GM18867 (cell line): ENCODE measurements around the gene CLTCL1.
"Not testable (repeated sequence)": the region's sequence is repeated elsewhere in the genome, so short reads cannot be mapped to it uniquely, and the experiment has no call there.

Experiments
- ATAC-seq: cut with Tn5 transposase; IDR thresholded peaks from one replicate; pipeline ENCODE4 v1.9.1; 2021; ENCODE audit warnings: mild to moderate bottlenecking, moderate library complexity; ENCODE audit not compliant: unreplicated experiment

The CLTCL1 gene

DNA sequence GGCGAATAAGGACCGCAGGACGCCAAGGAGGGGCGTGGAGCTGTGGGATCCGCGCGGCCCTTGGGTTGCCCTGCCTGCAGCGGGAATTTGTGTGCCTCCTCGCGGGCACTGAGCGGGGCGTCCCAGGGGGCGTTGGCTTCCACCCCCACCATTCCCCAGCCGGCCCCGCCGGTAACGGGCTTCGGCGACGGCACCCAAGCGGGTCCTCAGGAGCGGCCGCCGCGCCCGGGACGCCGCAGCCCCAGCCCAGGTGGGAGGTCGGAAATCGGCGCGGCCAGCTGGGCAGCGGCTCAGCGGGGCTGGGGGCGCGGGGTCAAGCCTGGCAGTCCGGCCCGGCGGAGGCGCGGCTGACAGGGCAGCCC is 320 bp downstream of the CLTCL1 start:
- ATAC-seq: peak; percentile 35

DNA sequence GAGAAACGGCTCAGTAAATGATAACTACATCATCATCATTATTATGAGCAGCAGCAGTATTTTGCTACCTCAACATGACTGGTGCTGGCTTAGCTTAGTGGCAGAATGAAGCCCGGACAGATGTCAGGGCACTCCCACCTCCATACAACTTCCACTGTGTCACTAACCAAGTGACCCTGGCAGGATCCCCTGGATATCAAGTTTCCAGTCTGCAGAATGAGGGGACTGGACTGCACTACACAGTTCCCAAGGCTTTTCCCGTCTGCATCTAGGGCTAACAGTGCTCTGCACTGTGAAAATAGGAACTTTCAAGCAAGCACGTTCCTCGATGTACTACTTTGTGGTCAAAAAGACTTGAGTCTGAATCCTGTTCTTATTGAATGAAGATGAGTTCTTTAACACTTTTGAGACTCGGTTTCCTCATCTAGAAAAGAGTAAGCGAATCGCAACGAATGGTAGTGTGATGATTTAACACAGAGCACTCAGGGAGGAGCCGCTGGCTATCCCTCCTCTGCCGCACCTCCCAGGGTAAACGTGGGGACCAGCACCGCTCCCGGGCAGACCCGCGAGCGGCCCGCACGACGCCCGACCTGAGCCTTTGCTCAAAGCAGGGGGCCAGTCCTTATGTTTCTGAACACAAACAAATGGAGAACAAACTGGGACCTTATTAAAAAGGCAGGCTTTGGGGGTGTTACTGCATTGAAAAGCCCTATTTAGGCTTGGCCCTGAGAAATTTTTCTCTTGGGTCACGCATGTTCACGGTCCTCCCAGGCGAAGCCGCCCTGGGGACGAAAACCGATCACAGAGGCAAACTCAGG is 910 bp downstream of the CLTCL1 start:
- ATAC-seq: no peak

DNA sequence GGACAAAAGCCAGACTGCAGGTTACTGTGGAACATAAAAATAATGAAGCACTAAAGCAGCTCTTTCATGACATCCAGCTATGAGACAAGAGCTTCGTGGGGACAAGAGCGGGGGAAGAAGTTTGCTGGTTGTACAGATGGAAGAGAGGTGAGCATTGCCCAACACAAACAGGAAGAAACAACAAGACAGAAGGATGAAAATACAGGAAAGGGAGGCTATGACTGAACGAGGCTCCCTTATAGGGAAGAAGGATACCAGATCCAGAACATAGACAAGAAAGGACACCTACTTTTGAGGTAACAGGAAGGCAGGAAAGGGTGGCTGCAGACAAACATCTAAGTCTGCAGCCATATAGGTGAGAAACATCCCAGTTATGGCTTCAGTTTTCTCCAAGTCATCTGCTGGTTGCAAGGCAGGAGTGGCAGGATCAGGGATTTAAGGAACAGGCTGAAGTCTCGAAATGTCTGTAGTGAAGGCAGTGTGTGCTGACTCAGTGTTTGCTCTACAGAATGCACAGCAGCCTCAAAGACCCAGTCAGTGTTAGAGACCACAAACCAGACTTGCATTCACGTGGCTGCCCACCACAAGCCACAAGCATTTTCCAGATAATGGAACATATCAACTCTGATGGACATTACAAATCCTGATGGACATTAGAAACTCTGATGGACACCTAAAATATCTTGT is 1.9 kb downstream of the CLTCL1 start:
- ATAC-seq: no peak

DNA sequence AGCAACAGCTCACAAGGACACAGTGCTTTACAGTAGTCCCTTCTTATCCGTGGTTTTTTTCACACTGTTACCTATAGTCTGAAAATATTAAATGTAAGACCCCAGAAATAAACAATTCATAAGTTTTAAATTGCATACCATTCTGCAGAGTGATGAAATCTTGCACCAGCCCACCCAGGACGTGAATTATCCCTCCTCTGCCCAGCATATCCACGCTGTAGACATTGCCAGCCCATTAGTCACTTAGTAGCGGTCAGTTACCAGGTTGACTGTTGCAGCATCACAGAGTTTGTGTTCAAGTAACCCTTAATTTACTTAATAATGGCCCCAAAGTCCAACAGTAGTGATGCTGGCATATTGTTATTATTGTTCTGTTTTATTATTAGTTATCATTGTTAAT is 3.6 kb downstream of the CLTCL1 start:
- ATAC-seq: no peak

GRCh38 chr22:19287076-19287707 is 4.3 kb downstream of the CLTCL1 start:
- no peak for ATAC-seq

DNA sequence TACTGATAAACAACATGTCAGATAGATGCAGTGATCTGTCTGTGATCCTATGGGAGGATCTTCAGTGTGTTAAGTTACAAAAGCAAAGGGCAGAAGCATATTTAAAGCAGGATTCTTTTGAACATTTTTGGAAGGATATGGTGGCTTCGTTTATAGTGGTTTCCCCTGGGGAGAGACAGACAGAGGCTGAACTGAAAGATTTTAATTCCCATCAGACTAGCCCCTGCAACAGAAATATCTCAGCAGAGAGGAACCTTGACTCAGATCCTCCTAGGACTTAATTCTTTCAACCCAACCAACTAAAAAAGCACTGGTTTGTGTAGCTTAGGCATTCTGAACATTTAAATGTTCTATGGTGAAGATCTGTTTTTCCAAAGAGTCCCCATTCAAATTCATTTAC is 5.7 kb downstream of the CLTCL1 start:
- ATAC-seq: no peak

GRCh38 chr22:19279143-19279542 is 12.4 kb downstream of the CLTCL1 start:
- ATAC-seq: not testable (repeated sequence)

- no peak for ATAC-seq
Observed at GRCh38 chr22:19277785-19278184, 13.7 kb downstream of the CLTCL1 start.

DNA sequence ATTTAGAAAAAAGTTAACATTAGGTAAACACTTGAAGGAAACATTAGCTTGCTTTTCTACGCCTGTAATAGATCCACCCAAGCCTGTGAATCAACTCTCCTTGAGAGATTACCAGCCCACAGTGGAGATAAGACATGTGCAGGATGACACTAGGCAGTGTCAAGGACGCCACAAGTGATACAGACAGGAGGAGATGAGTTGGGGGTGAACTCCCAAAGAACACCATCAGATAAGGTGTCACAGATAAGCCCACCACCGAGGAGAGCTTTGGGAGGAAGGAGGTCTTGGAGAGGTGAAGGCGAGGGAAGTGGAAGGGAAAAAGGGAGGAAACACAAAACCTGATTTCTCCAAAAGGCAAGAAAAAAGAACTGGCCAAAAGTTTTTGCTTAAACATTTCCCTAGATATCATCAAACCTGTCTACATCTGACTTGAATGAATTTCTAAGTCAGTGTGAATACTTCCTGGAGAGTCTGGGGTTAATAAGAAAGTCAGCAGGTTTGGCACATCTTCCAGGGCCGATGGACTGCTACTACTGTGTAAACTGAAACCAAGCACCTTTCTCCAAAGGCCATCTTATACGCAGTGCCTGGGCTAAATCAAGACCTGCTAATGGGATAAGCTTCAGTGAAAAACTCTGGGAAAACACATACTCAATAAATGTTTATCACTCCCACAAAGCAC is 15.5 kb downstream of the CLTCL1 start:
- no peak for ATAC-seq

- no peak for ATAC-seq
Observed at GRCh38 chr22:19275513-19275912, 16.0 kb downstream of the CLTCL1 start.

- ATAC-seq: no peak
Observed at GRCh38 chr22:19275104-19275503, 16.4 kb downstream of the CLTCL1 start.

DNA sequence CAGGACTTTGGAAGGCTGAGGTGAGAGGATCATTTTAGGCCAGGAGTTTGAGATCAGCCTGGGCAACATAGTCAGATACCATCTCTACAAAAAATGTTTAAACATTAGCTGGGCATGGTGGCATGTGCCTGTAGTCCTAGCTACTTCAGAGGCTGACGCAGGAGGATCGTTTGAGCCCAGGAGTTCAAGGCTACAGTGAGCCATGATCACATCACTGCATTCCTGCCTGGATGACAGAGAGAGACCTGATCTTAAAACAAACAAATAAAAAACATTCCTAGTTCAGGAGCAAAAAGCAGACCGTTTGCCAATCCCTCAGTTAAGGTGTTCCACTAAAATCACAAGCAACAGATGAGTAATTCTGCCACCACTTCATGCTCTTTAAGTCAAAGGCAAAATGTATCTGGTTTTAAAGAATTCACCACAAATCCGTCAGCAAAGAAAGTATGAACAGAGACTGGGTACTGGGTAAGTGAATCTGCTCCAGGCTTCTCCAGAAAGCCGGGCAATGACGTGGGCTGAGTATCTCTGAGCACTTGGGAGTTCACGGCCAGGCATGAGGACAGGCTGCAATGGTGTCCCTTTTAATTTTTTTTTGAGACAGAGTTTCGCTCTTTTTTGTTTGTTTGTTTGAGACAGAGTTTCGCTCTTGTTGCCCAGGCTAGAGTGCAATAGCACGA is 19.5 kb downstream of the CLTCL1 start:
- ATAC-seq: no peak

- ATAC-seq: no peak
Observed at GRCh38 chr22:19271273-19271855, 20.2 kb downstream of the CLTCL1 start.

DNA sequence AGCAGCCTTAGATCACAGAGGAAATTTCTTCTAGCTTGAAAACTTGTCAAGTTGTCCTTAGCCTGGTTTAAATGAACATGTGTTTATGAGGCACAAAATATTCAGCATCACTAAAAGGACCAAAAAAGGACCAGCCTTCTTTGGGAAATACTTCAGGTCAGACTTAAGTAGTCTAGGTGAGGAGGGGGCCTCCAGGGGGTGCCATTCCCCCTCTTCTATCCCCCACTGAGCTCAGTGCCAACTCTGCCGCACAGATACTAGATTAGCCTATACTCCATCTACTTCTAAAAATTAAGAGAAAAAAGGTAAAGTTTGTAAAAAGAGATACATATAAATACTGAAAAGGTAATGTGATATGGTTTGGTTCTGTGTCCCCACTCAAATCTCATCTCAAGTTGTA is 20.6 kb downstream of the CLTCL1 start:
- no peak for ATAC-seq

GRCh38 chr22:19266547-19267086 is 24.9 kb downstream of the CLTCL1 start:
- ATAC-seq: no peak

DNA sequence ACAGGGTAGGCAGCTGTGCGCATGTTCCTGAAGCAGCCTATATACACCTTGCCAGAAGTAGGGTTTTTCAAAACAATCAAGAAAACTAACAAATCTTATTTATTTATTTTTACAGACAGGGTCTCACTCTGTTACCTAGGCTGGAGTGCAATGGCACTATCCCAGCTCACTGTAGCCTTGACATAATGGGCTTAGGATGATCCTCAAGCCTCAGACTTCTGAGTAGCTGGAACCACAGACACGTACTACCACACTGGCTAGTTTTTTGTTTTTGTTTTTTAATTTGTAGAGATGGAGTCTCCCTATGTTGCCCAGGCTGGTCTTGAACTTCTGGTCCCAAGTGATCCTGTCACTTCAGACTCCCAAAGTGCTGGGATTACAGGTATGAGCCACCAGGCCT is 25.7 kb downstream of the CLTCL1 start:
- no peak for ATAC-seq

- ATAC-seq: no peak
Observed at GRCh38 chr22:19260804-19261203, 30.7 kb downstream of the CLTCL1 start.

GRCh38 chr22:19260194-19260593 is 31.3 kb downstream of the CLTCL1 start:
- no peak for ATAC-seq

- ATAC-seq: not testable (repeated sequence)
Observed at GRCh38 chr22:19258968-19259288, 32.6 kb downstream of the CLTCL1 start.

DNA sequence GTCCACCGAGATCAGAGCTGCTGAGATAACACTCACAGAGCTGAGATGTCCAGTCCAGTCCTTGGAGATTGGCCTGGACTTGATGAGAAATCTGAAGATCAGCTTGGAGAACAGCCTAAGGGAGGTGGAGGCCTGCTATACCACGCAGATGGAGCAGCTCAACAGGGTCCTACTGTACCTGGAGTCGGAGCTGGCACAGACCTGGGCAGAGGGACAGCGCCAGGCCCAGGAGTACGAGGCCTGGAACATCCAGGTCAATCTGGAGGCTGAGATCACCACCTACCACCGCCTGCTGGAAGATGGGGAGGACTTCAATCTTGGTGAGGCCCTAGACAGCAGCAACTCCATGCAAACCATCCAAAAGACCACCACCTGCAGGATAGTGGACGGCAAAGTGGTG is 33.1 kb downstream of the CLTCL1 start:
- no peak for ATAC-seq
